ENCODE data around the gene TAF4. TPM values are rescaled to one million over a fixed set of nuclear protein-coding genes. Genes with fewer than 3 reads are reported as not detected.

Gene TAF4
- total and polyA plus RNA-seq, 2 of the 13 experiments (the other 11 are each of a cell fraction or from before 2014, with no cell fraction given): 5.9 to 12.0 TPM

DNA sequence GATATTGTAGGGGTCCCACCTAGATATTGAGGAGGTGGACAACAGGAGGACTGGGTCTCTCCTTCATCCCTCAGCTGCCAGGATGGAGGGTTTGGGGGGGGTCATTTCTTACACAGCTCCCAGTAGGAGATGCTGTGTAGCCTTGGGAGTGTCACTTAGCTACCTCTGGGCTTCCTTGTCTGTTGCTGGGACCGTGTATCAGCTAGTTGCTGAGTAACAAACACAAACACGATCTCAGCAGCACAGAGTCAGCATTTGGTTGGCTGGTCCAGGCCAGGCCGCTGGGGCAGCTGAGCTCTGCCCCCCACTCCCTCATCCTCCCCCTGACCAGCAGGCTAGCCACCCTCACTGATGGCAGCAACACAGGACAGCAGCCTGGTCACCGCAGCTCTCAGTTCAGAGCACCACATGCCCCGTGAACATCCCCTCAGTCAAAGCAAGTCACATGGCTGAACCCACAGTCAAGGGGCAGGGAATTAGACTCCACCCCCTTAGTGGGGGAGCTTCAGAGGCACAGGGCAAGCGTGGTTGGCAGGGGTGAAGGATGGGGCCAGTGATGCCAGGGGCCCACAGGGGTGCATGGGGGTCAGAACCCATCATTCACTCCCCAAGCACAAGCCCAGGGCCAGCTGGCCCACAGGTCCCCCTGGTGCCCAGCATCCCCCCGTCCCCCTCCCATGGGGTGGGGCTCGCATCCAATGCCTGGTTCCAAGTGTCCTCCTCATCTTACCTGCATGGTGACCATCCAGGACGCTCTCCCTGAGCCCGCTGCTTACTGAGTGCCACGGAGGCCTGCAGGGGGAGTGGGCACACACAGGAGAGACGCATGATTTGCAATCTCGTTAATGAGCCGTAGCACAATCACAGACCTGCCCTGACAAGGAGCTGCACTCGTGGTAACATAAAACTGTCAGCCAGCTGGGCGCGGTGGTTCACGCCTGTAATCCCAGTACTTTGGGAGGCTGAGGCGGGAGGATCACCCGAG is 112.4 kb downstream of the TAF4 start:
- Histone ChIP-seq H3K79me2 (ENCODE audit: insufficient read depth, low read length) (no peaks in the 10 kb centered on the region), H3K9ac (ENCODE audit: insufficient read depth, low read depth, low read length) (no peak overlapping the region), H3K36me3 (replicated peaks in 1 of 2; ENCODE audit: control insufficient read depth in 1 of 2, insufficient read depth in 2 of 2, low read length in 2 of 2) (no peaks in the 10 kb centered on the region), H3K4me1 (ENCODE audit: insufficient read depth, low read length) (peaks cover 37% of the 10 kb centered on the region), H4K20me1 (ENCODE audit: insufficient read depth, low read length) (peaks cover 14% of the 10 kb centered on the region; the same call in 1 of the 2 replicates), H3K4me3 (replicated peaks in 1 of 3; ENCODE audit: insufficient read depth in 1 of 3, low read depth in 2 of 3, low read length in 3 of 3) (no peak overlapping the region), H3K27ac (ENCODE audit: extremely low read length, insufficient read depth, low read length) (no peak overlapping the region), H3K4me2 (ENCODE audit: low read depth, low read length) (no peak overlapping the region), H2AFZ (ENCODE audit: low read length) (no peak overlapping the region), H3K27me3 (ENCODE audit: control insufficient read depth in 1 of 2, insufficient read depth in 2 of 2, low read length in 2 of 2) (no peaks in the 10 kb centered on the region), H3K9me3 (ENCODE audit: low read length) (no peaks in the 10 kb centered on the region)
- WGBS (ENCODE audit: low lambda C conversion rate): 60% methylated on average over 20 of the region's 20 CpGs
- ChIA-PET CTCF (ENCODE audit: low intra/inter-chr PET ratio, low total read pairs) (no interaction called here), POLR2A (no interaction called here)
- TF ChIP-seq ZBTB38 (CRISPR knock-in tag; IDR thresholded peaks at IDR 0.05) (no peak), RBAK (CRISPR knock-in tag; IDR thresholded peaks at IDR 0.05) (peak; percentile 86)
- ATAC-seq: no peak
- intact Hi-C loops (cut with micrococcal nuclease; ENCODE audit: unreplicated experiment) (no loop called here), in situ Hi-C loops (cut with HindIII; ENCODE audit: extremely low pct_ligation_motif_present, low pct_unique_long_range_greater_than_20kb) (no loop called here)
- DNase-seq (ENCODE audit: low spot score): no peak
- BruUV-seq (replicated peaks): no TSS peak
- no peak for FAIRE-seq

GRCh38 chr20:61951695-61952533 is 113.8 kb downstream of the TAF4 start:
- peak; percentile 62 for ATAC-seq
- H3K27ac ChIP-seq (ENCODE audit: extremely low read length, insufficient read depth, low read length): no peak overlapping the region
- in situ Hi-C loops (cut with HindIII; ENCODE audit: extremely low pct_ligation_motif_present, low pct_unique_long_range_greater_than_20kb): no loop called here
- peak; percentile 97 for TF ChIP-seq NKX3-1 (CRISPR knock-in tag; IDR thresholded peaks at IDR 0.05)
- TF ChIP-seq, protein P1, sequence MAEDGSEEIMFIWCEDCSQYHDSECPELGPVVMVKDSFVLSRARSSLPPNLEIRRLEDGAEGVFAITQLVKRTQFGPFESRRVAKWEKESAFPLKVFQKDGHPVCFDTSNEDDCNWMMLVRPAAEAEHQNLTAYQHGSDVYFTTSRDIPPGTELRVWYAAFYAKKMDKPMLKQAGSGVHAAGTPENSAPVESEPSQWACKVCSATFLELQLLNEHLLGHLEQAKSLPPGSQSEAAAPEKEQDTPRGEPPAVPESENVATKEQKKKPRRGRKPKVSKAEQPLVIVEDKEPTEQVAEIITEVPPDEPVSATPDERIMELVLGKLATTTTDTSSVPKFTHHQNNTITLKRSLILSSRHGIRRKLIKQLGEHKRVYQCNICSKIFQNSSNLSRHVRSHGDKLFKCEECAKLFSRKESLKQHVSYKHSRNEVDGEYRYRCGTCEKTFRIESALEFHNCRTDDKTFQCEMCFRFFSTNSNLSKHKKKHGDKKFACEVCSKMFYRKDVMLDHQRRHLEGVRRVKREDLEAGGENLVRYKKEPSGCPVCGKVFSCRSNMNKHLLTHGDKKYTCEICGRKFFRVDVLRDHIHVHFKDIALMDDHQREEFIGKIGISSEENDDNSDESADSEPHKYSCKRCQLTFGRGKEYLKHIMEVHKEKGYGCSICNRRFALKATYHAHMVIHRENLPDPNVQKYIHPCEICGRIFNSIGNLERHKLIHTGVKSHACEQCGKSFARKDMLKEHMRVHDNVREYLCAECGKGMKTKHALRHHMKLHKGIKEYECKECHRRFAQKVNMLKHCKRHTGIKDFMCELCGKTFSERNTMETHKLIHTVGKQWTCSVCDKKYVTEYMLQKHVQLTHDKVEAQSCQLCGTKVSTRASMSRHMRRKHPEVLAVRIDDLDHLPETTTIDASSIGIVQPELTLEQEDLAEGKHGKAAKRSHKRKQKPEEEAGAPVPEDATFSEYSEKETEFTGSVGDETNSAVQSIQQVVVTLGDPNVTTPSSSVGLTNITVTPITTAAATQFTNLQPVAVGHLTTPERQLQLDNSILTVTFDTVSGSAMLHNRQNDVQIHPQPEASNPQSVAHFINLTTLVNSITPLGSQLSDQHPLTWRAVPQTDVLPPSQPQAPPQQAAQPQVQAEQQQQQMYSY (CRISPR knock-in tag; IDR thresholded peaks at IDR 0.05): peak; percentile 65; the same call in 1 of the 2 replicates
- TF ChIP-seq NAIF1 (CRISPR knock-in tag; IDR thresholded peaks at IDR 0.05; ENCODE audit: borderline replicate concordance): no peak
- peak; percentile 86; the same call in 1 of the 2 replicates for TF ChIP-seq ZNF281 (CRISPR knock-in tag; IDR thresholded peaks at IDR 0.05; ENCODE audit: borderline replicate concordance)
- 0 out of 2 replicates have a peak, but pooled peaks have one; percentile 87 for TF ChIP-seq ZNF354B (CRISPR knock-in tag; IDR thresholded peaks at IDR 0.05)
- no peak for TF ChIP-seq FOXP1 (IDR thresholded peaks at IDR 0.05)
- TF ChIP-seq FOXP1 (CRISPR knock-in tag; IDR thresholded peaks at IDR 0.05): 0 out of 2 replicates have a peak, but pooled peaks have one; percentile 22

More at GRCh38 chr20:61951695-61952533, 113.8 kb downstream of the TAF4 start:
- H3K4me1 ChIP-seq (ENCODE audit: insufficient read depth, low read length): peaks cover 31% of the 10 kb centered on the region
- POLR2A ChIA-PET: no interaction called here
- H3K4me2 ChIP-seq (ENCODE audit: low read depth, low read length): no peak overlapping the region
- H3K79me2 ChIP-seq (ENCODE audit: insufficient read depth, low read length): no peaks in the 10 kb centered on the region
- 37% methylated on average over 17 of the region's 22 CpGs for WGBS (ENCODE audit: low lambda C conversion rate)
- H2AFZ ChIP-seq (ENCODE audit: low read length): no peak overlapping the region
- H3K4me3 ChIP-seq (replicated peaks in 1 of 3; ENCODE audit: insufficient read depth in 1 of 3, low read depth in 2 of 3, low read length in 3 of 3): no peak overlapping the region
- DNase-seq (ENCODE audit: low spot score) (no peak), FAIRE-seq (no peak)
- CTCF ChIA-PET (ENCODE audit: low intra/inter-chr PET ratio, low total read pairs): no interaction called here
- intact Hi-C loops (cut with micrococcal nuclease; ENCODE audit: unreplicated experiment): no loop called here
- BruUV-seq (replicated peaks): no TSS peak
- no peaks in the 10 kb centered on the region for H3K9me3 ChIP-seq (ENCODE audit: low read length)
- no peak overlapping the region for H3K9ac ChIP-seq (ENCODE audit: insufficient read depth, low read depth, low read length)
- no peaks in the 10 kb centered on the region for H3K36me3 ChIP-seq (replicated peaks in 1 of 2; ENCODE audit: control insufficient read depth in 1 of 2, insufficient read depth in 2 of 2, low read length in 2 of 2)
- H4K20me1 ChIP-seq (ENCODE audit: insufficient read depth, low read length): peaks cover 14% of the 10 kb centered on the region; the same call in 1 of the 2 replicates
- H3K27me3 ChIP-seq (ENCODE audit: control insufficient read depth in 1 of 2, insufficient read depth in 2 of 2, low read length in 2 of 2): no peaks in the 10 kb centered on the region

Data from HepG2 (cell line).